HFF-Myc (cell line): ENCODE results near the gene NECAB3.

ENCODE experiments used
- DNase-seq: peaks from one replicate; pipeline ENCODE4 v3.0.0-alpha.2; 2011; ENCODE audit warnings: low read depth; ENCODE audit errors: extremely low read depth
- H3K4me3 ChIP-seq: replicated peaks from 2 replicates; pipeline ENCODE4 v1.5.1; 2011; ENCODE audit warnings: low read depth, mild to moderate bottlenecking, control low read depth, low read length
- TF ChIP-seq, protein P1 (sequence below): IDR thresholded peaks from 2 replicates; pipeline ENCODE4 v1.5.1; 2012; ENCODE audit warnings: mild to moderate bottlenecking, low read depth, low read length, control low read depth; ENCODE audit errors: missing control alignments

The NECAB3 gene

DNA sequence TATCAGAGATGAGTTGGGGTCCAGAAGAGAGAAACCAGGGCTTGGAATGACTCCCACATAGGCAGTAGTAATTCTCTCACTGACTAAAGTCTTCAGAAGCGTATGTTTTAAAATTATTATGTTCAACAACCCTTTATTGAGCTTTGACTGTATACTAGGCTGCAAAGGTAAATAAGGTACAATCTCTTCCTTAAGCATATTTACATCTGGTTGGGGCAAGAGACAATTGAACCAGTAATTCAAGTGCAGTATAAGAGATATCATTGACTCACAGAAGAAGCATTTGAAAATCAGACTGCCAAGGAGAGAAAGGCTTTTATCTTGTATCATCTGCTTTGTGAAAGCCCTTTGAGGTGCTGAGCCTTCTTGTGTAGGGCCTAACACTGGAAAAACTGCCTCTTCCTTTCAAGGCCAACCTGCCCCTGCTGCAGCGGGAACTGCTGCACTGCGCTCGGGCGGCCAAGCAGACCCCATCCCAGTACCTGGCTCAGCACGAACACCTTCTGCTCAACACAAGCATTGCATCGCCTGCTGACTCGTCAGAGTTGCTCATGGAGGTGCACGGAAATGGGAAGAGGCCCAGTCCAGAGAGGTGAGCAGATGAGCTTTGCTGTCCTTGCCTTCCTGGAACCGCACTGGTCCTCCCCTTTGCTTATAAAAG is 51.4 kb downstream of the NECAB3 start:
- DNase-seq = no peak
- TF ChIP-seq, protein P1, sequence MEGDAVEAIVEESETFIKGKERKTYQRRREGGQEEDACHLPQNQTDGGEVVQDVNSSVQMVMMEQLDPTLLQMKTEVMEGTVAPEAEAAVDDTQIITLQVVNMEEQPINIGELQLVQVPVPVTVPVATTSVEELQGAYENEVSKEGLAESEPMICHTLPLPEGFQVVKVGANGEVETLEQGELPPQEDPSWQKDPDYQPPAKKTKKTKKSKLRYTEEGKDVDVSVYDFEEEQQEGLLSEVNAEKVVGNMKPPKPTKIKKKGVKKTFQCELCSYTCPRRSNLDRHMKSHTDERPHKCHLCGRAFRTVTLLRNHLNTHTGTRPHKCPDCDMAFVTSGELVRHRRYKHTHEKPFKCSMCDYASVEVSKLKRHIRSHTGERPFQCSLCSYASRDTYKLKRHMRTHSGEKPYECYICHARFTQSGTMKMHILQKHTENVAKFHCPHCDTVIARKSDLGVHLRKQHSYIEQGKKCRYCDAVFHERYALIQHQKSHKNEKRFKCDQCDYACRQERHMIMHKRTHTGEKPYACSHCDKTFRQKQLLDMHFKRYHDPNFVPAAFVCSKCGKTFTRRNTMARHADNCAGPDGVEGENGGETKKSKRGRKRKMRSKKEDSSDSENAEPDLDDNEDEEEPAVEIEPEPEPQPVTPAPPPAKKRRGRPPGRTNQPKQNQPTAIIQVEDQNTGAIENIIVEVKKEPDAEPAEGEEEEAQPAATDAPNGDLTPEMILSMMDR = no peak
- H3K4me3 ChIP-seq = no peak overlapping the region

DNA sequence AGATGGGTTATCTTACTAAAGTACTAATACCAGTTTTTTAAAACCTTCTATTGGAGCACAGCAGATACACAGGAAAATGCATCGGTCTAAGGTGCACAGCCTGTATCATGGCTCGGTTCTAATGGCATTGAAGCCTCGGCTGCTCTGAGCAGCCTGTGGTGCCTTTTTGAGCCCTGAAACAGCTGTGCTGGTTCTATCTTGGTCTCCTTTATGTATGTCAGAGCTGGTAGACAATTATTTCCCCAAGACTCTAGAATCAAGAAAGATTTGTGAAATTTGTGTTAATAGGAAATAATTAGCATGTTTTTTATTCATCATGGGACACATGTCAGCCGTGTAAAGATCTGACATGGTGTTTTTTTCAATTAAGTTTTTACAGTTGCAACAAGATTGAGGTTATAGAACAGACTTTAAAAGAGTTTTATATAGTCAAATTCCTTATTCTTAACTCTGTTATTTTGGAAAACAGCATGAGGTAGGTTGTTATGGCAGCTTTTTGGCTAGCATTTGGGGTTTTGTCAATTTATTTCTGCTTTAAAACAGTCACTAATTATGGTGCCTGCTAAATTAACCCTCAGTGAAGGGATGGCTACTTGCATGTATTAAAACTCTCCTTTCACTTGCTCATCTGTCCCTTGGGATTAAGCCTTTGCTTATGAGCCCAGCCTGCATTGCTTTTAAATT is 52.4 kb downstream of the NECAB3 start:
- no peak overlapping the region for H3K4me3 ChIP-seq
- TF ChIP-seq, protein P1 = no peak
- DNase-seq = no peak

DNA sequence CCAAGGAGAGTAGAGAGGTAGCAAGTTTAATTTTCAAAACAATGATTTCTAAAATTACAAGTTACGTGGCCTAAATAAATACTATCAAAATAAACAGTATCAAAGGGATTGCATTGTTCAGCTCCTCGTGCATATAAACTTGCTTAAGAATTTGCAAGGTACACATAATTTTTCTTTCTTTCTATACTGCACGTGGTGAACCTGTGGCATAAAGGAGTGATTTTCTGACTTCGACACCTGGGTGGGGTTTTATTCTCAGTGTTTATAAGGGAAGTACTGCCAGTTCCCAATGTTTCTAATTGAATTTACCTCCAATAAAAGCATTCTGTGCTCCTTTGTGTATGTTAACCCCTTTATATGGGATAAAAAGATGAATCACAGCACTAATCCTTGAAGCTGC is 62.2 kb downstream of the NECAB3 start:
- DNase-seq = no peak
- TF ChIP-seq, protein P1 = no peak
- H3K4me3 ChIP-seq = no peak overlapping the region

DNA sequence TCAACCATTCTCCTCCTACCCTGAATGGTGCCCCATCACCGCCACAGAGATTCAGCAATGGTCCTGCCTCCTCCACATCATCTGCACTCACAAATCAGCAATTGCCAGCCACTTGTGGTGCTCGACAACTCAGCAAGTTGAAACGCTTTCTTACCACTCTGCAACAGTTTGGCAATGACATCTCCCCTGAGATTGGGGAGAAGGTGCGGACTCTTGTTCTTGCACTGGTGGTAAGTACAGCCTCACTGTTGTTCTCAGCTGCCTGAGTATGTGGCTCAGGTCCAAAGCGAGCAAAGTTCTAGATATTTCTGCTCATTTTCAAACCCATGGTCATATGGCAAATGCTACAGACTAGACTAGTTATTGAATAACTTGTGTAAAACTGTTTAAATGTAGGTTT is 63.1 kb downstream of the NECAB3 start:
- TF ChIP-seq, protein P1 = no peak
- DNase-seq = no peak
- no peak overlapping the region for H3K4me3 ChIP-seq

DNA sequence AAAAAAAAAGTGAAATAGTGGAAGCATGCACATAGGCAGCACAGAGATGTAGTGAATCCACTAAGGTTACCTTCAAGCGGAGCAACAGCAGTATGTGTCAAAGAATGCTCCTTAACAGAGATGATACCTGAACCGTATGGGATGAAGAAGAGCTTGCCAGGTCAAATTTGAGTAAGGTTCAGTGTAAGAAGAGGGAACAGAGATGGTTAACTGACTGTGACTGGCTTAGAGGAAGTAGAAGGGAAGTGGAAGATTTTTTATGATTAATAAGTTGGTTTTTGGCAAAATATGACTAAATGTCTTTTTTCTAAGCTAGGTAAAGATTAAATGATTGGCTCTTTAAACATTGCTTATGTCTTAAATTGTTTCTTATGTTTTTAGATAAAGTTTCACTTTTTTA is 64.7 kb downstream of the NECAB3 start:
- no peak for DNase-seq
- no peak overlapping the region for H3K4me3 ChIP-seq
- TF ChIP-seq, protein P1 = no peak
